Neuronal stem cell (in vitro differentiated cells): ENCODE data around the gene NME7.

Experiments
- DNase-seq: peaks from one replicate; pipeline ENCODE4 v3.0.0-alpha.2; 2013; ENCODE audit warnings: low spot score
- H2AFZ ChIP-seq: one replicate; pipeline ENCODE4 v1.6.1; 2013; ENCODE audit warnings: mild to moderate bottlenecking, low read length, inconsistent platforms
- H2AK5ac ChIP-seq: 2 replicates; pipeline ENCODE4 v1.6.1; 2013; ENCODE audit warnings: low read depth, mild to moderate bottlenecking, inconsistent platforms, low read length, moderate library complexity, mixed read lengths
- H2BK120ac ChIP-seq: 2 replicates; pipeline ENCODE4 v1.6.1; 2013; ENCODE audit warnings: low read depth, mild to moderate bottlenecking, inconsistent platforms, low read length, moderate library complexity, mixed read lengths
- H2BK12ac ChIP-seq: one replicate; pipeline ENCODE4 v1.6.1; 2013; ENCODE audit warnings: low read length, inconsistent platforms
- H2BK15ac ChIP-seq: 2 replicates; pipeline ENCODE4 v1.6.1; 2013; ENCODE audit warnings: mild to moderate bottlenecking, low read length, inconsistent platforms, mixed read lengths
- H2BK5ac ChIP-seq: one replicate; pipeline ENCODE4 v1.6.1; 2013; ENCODE audit warnings: inconsistent platforms, mild to moderate bottlenecking, low read length, moderate library complexity
- H3K14ac ChIP-seq: one replicate; pipeline ENCODE4 v1.6.1; 2013; ENCODE audit warnings: low read length, inconsistent platforms
- H3K18ac ChIP-seq: 2 replicates; pipeline ENCODE4 v1.6.1; 2013; ENCODE audit warnings: low read length, inconsistent platforms
- H3K23ac ChIP-seq: 2 replicates; pipeline ENCODE4 v1.6.1; 2013; ENCODE audit warnings: low read depth, mild to moderate bottlenecking, mixed read lengths, low read length, inconsistent platforms; ENCODE audit not compliant: poor library complexity
- H3K27ac ChIP-seq: replicated peaks from 3 replicates; pipeline ENCODE4 v1.5.1; 2013; ENCODE audit warnings: low read length, inconsistent platforms
- H3K27me3 ChIP-seq, 3 experiments: 2 replicates each; pipeline ENCODE4 v1.6.1; 2013; ENCODE audit warnings: low read length in 3 of 3, mild to moderate bottlenecking in 2 of 3, inconsistent platforms in 1 of 3, low read depth in 1 of 3, mixed read lengths in 1 of 3, moderate library complexity in 1 of 3; ENCODE audit not compliant: control insufficient read depth in 3 of 3, insufficient read depth in 3 of 3
- H3K36me3 ChIP-seq, 2 donors: replicated peaks in 1 of 2; 2 replicates each; pipeline ENCODE4 v1.6.1; 2013; ENCODE audit warnings: low read length in 2 of 2; ENCODE audit not compliant: control insufficient read depth in 2 of 2, insufficient read depth in 2 of 2
- H3K4ac ChIP-seq: 2 replicates; pipeline ENCODE4 v1.6.1; 2013; ENCODE audit warnings: inconsistent platforms, mild to moderate bottlenecking, low read length, moderate library complexity
- H3K4me1 ChIP-seq, 2 donors: 1 replicate in 1 of 2; 2 replicates in 1 of 2; pipeline ENCODE4 v1.6.1; 2013; ENCODE audit warnings: low read length in 2 of 2, low read depth in 1 of 2; ENCODE audit not compliant: control insufficient read depth in 2 of 2, insufficient read depth in 1 of 2
- H3K4me2 ChIP-seq: one replicate; pipeline ENCODE4 v1.6.1; 2013; ENCODE audit warnings: mild to moderate bottlenecking, low read length, inconsistent platforms; ENCODE audit not compliant: insufficient read depth, poor library complexity, severe bottlenecking
- H3K4me3 ChIP-seq, 2 donors: 2 replicates each; pipeline ENCODE4 v1.5.1; 2013; ENCODE audit warnings: low read length in 2 of 2, mild to moderate bottlenecking in 2 of 2, inconsistent platforms in 1 of 2, moderate library complexity in 1 of 2
- H3K79me1 ChIP-seq: one replicate; pipeline ENCODE4 v1.6.1; 2013; ENCODE audit warnings: low read depth, mild to moderate bottlenecking, inconsistent platforms, low read length, moderate library complexity
- H3K9ac ChIP-seq: one replicate; pipeline ENCODE4 v1.6.1; 2013; ENCODE audit warnings: mild to moderate bottlenecking, low read depth, low read length, inconsistent platforms; ENCODE audit not compliant: poor library complexity
- H3K9me3 ChIP-seq, 2 donors: replicated peaks in 1 of 2; 2 replicates each; pipeline versions ENCODE3 to v1.6.1; 2013; ENCODE audit warnings: low read length in 2 of 2, mild to moderate bottlenecking in 2 of 2, inconsistent platforms in 1 of 2, low read depth in 1 of 2, mixed read lengths in 1 of 2, moderate library complexity in 1 of 2; ENCODE audit not compliant: control insufficient read depth in 2 of 2, insufficient read depth in 1 of 2
- H4K8ac ChIP-seq: one replicate; pipeline ENCODE4 v1.6.1; 2013; ENCODE audit warnings: low read depth, mild to moderate bottlenecking, inconsistent platforms, low read length, moderate library complexity
- H4K91ac ChIP-seq: one replicate; pipeline ENCODE4 v1.6.1; 2013; ENCODE audit warnings: low read length, low read depth, mild to moderate bottlenecking, inconsistent platforms; ENCODE audit not compliant: poor library complexity
- WGBS, 2 donors: extraction: QIAGEN DNeasy Blood & Tissue Kit; methylation state at CpG; one replicate each; pipeline ENCODE4 v1.1.7; 2013; ENCODE audit warnings: missing lambda C conversion rate in 2 of 2, mixed read lengths in 1 of 2; ENCODE audit not compliant: insufficient read length in 2 of 2, insufficient replicate concordance in 1 of 2; ENCODE audit errors: extremely low coverage in 2 of 2; 5-methylcytosine and 5-hydroxymethylcytosine counted together

Gene NME7

DNA sequence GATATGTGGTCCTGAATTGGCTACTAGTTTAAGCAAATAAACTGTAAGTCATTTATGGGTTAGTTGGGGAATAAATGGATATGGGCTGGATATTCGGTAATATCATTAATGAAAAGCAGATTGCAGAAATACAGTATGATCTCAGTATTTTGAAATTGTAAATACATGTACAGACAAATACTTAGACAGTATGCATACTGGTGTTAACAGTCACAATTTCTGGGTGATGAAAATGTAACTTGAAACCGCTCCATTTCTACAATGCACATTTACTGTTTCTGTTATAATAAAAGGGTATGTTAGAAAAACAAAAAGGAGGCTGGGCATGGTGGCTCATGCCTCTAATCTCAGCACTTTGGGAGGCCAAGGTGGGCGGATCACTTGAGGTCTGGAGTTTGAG, 28.4 kb upstream of the NME7 start:
- Histone ChIP-seq H3K4me1 (no peaks in the 10 kb centered on the region), H2AK5ac (no peak overlapping the region), H3K36me3 (peaks cover 3 to 47% of the 10 kb centered on the region in 2 donors), H3K4me2 (no peak overlapping the region), H3K27ac (no peak overlapping the region), H3K18ac (no peak overlapping the region), H2AFZ (no peak overlapping the region), H2BK120ac (no peak overlapping the region), H3K4me3 (no peak overlapping the region), H3K9ac (no peak overlapping the region), H3K9me3 (peaks cover 0 to 2% of the 10 kb centered on the region in 2 donors), H2BK15ac (no peak overlapping the region), H2BK5ac (no peak overlapping the region), H3K4ac (no peak overlapping the region), H4K91ac (no peak overlapping the region), H3K14ac (no peak overlapping the region), H3K23ac (no peak overlapping the region), H3K27me3 (no peaks in the 10 kb centered on the region), H4K8ac (no peak overlapping the region), H2BK12ac (no peak overlapping the region), H3K79me1 (no peaks in the 10 kb centered on the region)
- no CpG with 5 or more reads among the region's 3 CpGs for WGBS, 2 donors
- DNase-seq, result no peak

DNA sequence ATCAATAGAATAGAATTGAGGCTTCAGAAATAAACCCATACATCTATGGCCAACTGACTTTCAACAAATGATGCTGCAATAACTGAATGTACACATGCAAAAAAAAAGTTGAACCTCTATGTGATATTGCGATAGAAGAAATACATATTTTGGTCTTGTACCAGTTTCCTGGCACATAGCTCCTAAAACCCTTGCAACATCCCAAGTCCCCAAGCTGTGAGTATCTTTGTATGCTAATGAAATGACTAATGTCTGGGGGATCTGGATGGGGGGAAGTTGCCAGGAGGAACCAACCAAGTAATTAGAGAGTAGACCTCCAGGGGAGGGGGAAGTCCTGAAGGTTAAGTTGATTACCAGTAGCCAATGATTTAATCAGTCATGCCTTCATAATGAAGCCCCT, 24.8 kb upstream of the NME7 start:
- Histone ChIP-seq H4K8ac (no peak overlapping the region), H3K36me3 (peaks cover 5 to 76% of the 10 kb centered on the region in 2 donors)
- no CpG with 5 or more reads among the region's 1 CpG for WGBS, 2 donors

DNA sequence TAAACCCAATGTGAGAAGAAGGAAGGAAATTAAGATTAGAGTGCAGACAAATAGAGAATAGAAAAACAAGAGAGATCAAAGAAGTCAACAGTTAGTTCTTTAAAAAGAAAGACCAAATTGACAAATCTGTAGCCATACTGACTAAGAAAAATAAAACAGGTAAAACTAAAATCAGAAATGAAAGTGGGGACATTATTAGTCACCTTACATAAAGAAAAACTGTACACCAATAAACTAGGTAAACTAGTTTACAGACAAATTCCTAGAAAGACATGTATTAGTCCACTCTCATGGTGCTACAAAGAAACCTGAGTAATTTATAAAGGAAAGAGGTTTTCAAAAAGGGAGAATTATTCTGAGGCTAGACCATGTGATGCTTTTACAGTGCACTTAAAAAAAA, 22.7 kb upstream of the NME7 start:
- H3K27ac ChIP-seq, result no peak overlapping the region
- H2AK5ac ChIP-seq, result no peak overlapping the region
- no peaks in the 10 kb centered on the region for H3K27me3 ChIP-seq
- no peak overlapping the region for H3K4ac ChIP-seq
- DNase-seq, result no peak
- H3K18ac ChIP-seq, result no peak overlapping the region
- H3K23ac ChIP-seq, result no peak overlapping the region
- H4K8ac ChIP-seq, result no peak overlapping the region
- H2BK120ac ChIP-seq, result no peak overlapping the region
- H3K14ac ChIP-seq, result no peak overlapping the region
- H3K36me3 ChIP-seq, result peaks cover 5 to 81% of the 10 kb centered on the region in 2 donors
- no peaks in the 10 kb centered on the region for H3K79me1 ChIP-seq
- no peak overlapping the region for H2BK15ac ChIP-seq
- H3K9me3 ChIP-seq, result peaks cover 0 to 2% of the 10 kb centered on the region in 2 donors
- H2BK12ac ChIP-seq, result no peak overlapping the region
- H4K91ac ChIP-seq, result no peak overlapping the region
- H3K4me3 ChIP-seq, result no peak overlapping the region
- no peaks in the 10 kb centered on the region for H3K4me1 ChIP-seq
- no peak overlapping the region for H2AFZ ChIP-seq
- H2BK5ac ChIP-seq, result no peak overlapping the region
- H3K4me2 ChIP-seq, result no peak overlapping the region
- no peak overlapping the region for H3K9ac ChIP-seq

More for the DNA sequence above, 24.8 kb upstream of the NME7 start:
- H3K4me1 ChIP-seq, result no peaks in the 10 kb centered on the region
- no peak overlapping the region for H4K91ac ChIP-seq
- H2BK5ac ChIP-seq, result no peak overlapping the region
- H3K14ac ChIP-seq, result no peak overlapping the region
- H3K4ac ChIP-seq, result no peak overlapping the region
- no peak overlapping the region for H2BK12ac ChIP-seq
- H3K9ac ChIP-seq, result no peak overlapping the region
- H3K4me2 ChIP-seq, result no peak overlapping the region
- H2BK120ac ChIP-seq, result no peak overlapping the region
- H3K4me3 ChIP-seq, result no peak overlapping the region
- no peaks in the 10 kb centered on the region for H3K27me3 ChIP-seq
- H3K27ac ChIP-seq, result no peak overlapping the region
- H2AK5ac ChIP-seq, result no peak overlapping the region
- no peaks in the 10 kb centered on the region for H3K79me1 ChIP-seq
- no peak overlapping the region for H2BK15ac ChIP-seq
- H3K9me3 ChIP-seq, result peaks cover 0 to 2% of the 10 kb centered on the region in 2 donors
- H3K18ac ChIP-seq, result no peak overlapping the region
- DNase-seq, result no peak
- H2AFZ ChIP-seq, result no peak overlapping the region
- H3K23ac ChIP-seq, result no peak overlapping the region

DNA sequence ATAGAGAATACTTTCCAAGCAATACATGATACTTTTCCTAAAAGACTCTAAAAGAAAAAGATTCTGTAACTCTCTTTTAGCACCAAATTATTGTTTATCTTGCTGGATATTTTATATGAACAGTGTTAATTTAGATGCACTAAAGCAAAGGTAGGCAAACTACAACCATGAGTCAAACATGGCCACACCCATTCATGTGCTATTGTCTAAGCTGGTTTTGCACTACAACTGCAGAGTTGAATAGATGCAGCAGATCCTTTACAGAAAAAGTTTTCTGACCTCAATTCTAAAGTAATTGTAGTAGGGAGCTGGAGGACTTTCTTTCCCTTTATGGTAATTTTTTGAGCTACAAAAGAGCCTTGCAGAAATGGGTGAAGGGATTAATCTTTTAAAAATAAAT, 19.8 kb upstream of the NME7 start:
- Histone ChIP-seq H3K36me3 (peaks cover 7 to 85% of the 10 kb centered on the region in 2 donors), H2AFZ (no peak overlapping the region), H4K91ac (no peak overlapping the region), H2BK12ac (no peak overlapping the region), H3K4me3 (no peak overlapping the region), H3K14ac (no peak overlapping the region), H3K4me2 (no peak overlapping the region), H3K27me3 (no peaks in the 10 kb centered on the region), H2BK15ac (no peak overlapping the region), H3K4ac (no peak overlapping the region), H3K4me1 (no peaks in the 10 kb centered on the region), H3K27ac (no peak overlapping the region), H3K18ac (no peak overlapping the region), H2AK5ac (no peak overlapping the region), H3K79me1 (no peaks in the 10 kb centered on the region), H2BK120ac (no peak overlapping the region), H3K9ac (no peak overlapping the region), H3K23ac (no peak overlapping the region), H2BK5ac (no peak overlapping the region), H3K9me3 (peaks cover 0 to 2% of the 10 kb centered on the region in 2 donors), H4K8ac (no peak overlapping the region)
- no peak for DNase-seq
